GM19240 (cell line): ENCODE data around the gene ANKRD11.
"Not testable (repeated sequence)": the region's sequence is repeated elsewhere in the genome, so short reads cannot be mapped to it uniquely, and the experiment has no call there.

Experiments
- DNase-seq: peaks from one replicate; pipeline ENCODE4 v3.0.0; 2011; ENCODE audit warnings: low spot score; ENCODE audit not compliant: insufficient read length

ANKRD11 gene

DNA sequence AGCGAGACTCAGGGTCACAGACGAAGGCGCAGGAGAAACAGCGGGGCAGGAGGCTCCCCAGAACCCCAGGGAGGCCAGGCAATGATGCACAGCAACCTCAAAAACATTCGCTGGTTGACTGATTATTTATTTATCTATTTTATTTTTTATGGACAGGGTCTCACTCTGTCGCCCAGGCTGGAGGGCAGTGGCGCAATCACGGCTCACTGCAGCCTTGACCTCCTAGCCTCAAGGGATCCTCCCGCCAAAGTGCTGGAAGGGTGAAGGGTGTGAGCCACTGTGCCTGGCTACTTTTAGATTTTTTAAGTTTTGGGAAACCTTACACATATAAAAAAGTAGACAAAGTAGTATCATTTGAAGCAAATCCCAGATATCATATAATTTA, 189.4 kb downstream of the ANKRD11 start:
- DNase-seq: no peak

GRCh38 chr16:89300311-89300975, 189.9 kb downstream of the ANKRD11 start:
- DNase-seq: no peak

- DNase-seq: not testable (repeated sequence)
These were observed 190.8 kb downstream of the ANKRD11 start for GRCh38 chr16:89299357-89300111.

- no peak for DNase-seq
These were observed 191.6 kb downstream of the ANKRD11 start for GRCh38 chr16:89298623-89299225.

DNA sequence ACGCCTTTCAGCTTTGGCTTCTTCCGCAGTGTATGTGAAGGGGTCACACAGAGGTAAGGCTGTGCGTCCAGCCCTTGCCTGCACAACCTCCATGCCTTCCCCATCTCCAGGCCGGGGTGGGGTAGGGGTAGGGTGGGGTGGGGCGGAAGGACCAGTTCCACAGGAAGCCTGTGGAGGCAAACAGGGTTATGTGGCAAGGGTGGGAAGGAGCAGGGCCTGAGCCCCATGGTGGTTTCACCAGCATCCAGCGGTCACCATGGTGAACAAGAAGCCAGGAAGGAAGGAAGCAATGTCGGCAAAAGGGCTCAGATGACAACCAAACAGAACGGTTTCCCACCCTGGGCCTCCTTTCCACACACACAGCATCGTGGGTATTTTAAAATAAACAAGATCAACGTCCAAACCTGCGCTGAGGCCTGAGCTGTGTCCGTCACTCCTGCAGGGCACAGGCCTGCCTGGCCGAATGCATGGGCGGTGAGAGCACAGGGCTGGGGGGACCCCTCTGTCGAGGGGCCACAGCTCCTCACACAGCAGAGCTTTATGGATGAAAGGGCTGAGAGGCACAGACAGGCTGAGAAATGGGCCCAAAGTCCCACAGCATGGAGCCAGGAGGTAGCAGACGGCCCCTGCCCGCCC, 192.3 kb downstream of the ANKRD11 start:
- no peak for DNase-seq

GRCh38 chr16:89297156-89297874, 193.0 kb downstream of the ANKRD11 start:
- DNase-seq: no peak

DNA sequence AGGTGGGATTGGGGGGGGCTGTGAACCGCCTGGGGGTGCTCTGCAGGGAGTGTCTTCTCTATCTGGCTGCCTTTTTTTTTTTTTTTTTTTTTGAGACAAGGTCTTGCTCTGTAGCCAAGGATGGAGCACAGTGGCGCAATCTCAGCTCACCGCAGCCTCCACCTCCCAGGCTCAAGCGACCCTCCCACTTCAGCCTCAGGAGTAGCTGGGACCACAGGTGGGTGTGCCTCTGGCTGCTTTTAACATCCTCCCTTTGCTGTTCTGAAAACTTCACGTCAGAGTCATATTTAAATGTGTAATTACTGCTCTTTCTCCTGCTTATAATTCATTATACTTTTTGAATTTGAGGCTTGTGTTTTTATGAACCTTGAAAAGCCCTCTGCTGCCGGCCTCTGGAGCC, 194.4 kb downstream of the ANKRD11 start:
- DNase-seq: no peak

GRCh38 chr16:89295071-89295900, 195.1 kb downstream of the ANKRD11 start:
- no peak for DNase-seq

- no peak for DNase-seq
These were observed 195.9 kb downstream of the ANKRD11 start for GRCh38 chr16:89294486-89294885.

DNA sequence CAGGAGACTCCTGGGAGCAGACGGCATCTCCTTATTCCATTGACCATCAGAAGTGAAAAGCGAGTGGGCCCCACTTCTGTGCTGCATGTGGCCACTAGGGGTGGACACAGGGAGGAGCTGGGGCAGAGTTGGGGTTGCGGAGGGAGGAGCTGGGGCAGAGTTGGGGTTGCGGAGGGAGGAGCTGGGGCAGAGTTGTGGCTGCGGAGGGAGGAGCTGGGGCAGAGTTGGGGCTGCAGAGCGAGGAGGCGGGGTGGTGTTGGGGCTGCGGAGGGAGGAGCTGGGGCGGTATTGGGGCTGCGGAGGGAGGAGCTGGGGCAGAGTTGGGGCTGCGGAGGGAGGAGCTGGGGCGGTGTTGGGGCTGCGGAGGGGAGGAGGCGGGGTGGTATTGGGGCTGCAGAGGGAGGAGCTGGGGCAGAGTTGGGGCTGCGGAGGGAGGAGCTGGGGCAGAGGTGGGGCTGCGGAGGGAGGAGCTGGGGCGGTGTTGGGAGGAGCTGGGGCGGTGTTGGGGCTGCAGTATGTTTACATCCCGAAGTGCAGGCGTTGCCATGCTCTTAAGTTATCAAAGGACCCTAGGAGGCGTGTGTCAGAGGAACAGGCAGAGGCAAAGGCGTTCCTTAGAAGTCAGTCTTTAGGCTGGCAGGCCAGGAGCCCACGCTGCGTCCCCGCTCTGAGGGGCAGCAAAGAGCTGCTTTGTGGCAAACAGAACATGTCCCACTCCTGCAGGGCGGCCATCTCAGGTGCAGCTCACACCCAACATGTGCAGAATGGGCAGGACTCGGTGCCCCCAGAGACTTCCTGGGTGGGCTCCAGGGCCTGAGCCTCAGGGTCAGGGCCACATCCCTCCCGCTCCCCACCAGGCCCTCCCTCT, 196.9 kb downstream of the ANKRD11 start:
- no peak for DNase-seq

- no peak for DNase-seq
These were observed 197.8 kb downstream of the ANKRD11 start for GRCh38 chr16:89292443-89293078.

GRCh38 chr16:89291776-89292175, 198.6 kb downstream of the ANKRD11 start:
- no peak for DNase-seq

- no peak for DNase-seq
These were observed 199.0 kb downstream of the ANKRD11 start for GRCh38 chr16:89291363-89291762.

- DNase-seq: no peak
These were observed 199.5 kb downstream of the ANKRD11 start for GRCh38 chr16:89290887-89291286.

DNA sequence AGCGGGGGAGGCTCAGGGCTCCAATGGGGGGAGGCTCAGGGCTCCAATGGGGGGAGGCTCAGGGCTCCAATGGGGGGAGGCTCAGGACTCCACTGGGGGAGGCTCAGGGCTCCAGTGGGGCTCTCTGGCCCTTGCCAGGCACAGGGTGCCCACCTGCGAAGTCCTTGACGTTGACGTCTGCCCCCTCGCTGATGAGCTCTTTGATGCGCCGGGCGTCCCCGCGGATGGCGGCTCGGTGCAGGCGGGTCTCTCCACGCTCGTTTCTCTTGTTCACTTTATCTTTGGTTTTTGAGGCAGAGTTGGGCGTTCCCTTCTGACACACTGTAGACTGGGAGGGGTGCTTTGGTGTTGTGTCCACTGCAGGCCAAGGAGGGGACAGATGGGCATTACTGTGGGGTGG, 199.9 kb downstream of the ANKRD11 start:
- no peak for DNase-seq

DNA sequence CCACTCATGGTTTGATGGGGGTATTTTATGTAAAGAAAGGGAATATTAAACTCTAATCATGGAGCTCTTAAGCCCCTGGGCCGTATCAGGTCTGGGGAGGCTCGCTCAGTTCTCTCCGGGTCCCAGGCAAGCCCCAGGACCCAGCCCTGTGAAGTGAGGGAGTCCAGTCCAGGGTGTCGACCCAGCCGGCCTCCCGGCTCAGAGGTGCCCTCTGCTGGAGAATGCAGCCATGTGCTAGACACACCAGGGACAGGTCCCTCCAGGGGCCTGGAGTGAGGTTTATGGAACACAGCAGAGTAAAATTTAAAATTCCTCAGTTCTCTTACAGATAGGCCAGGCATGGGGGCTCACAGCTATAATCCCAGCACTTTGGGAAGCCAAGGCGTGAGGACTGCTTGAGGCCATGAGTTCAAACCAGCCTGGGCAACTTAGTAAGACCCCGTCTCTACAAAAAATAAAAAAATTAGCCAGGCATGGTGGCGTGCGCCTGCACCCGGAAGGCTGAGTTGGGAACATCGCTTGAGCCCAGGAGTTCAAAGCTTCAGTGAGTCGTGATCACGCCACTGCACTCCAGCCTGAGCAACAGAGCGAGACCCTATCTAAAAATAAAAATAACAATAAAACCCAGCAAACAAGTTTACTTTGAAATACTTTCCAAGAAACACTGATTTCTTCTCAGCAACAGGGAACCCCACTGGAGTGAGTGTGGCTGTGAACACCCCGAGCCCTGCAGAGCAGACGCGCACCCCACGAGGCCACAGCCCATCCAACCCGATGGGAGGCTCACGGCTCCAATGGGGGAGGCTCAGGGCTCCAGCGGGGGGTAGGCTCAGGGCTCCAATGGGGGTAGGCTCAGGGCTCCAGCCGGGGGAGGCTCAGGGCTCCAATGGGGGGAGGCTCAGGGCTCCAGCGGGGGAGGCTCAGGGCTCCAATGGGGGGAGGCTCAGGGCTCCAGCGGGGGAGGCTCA, 200.6 kb downstream of the ANKRD11 start:
- peak; percentile 98 for DNase-seq

DNA sequence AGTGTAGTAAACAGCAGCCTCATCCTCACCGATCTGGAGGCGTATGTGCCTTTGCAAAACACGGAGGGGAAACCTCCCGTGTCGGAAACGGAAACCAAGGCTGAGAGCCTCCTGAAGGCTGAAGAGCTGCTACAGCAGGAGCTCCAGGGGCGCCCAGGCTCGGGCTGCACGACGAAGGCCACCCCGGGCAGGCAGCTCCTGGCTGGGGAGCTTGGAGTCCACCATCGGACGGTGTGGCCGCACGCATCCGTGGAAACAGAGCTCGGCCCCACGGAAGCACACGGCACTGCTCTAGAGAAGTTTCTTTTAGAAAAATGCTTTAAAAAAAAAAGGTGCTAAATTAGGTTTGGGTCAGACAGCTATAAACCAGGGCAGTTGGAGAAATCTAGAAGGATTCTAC, 201.4 kb downstream of the ANKRD11 start:
- no peak for DNase-seq

GRCh38 chr16:89288577-89288844, 201.8 kb downstream of the ANKRD11 start:
- no peak for DNase-seq
